ENCODE data around the gene PCSK7.

GRCh38 chr11:117281159-117281558 is 49.3 kb upstream of the PCSK7 start:
- TF ChIP-seq ZNF280D (tag by site-specific recombination; IDR thresholded peaks at IDR 0.05): no peak
- TF ChIP-seq, protein P1, sequence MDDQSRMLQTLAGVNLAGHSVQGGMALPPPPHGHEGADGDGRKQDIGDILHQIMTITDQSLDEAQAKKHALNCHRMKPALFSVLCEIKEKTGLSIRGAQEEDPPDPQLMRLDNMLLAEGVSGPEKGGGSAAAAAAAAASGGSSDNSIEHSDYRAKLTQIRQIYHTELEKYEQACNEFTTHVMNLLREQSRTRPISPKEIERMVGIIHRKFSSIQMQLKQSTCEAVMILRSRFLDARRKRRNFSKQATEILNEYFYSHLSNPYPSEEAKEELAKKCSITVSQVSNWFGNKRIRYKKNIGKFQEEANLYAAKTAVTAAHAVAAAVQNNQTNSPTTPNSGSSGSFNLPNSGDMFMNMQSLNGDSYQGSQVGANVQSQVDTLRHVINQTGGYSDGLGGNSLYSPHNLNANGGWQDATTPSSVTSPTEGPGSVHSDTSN (CRISPR knock-in tag; IDR thresholded peaks at IDR 0.05): no peak
- TF ChIP-seq, protein P2, sequence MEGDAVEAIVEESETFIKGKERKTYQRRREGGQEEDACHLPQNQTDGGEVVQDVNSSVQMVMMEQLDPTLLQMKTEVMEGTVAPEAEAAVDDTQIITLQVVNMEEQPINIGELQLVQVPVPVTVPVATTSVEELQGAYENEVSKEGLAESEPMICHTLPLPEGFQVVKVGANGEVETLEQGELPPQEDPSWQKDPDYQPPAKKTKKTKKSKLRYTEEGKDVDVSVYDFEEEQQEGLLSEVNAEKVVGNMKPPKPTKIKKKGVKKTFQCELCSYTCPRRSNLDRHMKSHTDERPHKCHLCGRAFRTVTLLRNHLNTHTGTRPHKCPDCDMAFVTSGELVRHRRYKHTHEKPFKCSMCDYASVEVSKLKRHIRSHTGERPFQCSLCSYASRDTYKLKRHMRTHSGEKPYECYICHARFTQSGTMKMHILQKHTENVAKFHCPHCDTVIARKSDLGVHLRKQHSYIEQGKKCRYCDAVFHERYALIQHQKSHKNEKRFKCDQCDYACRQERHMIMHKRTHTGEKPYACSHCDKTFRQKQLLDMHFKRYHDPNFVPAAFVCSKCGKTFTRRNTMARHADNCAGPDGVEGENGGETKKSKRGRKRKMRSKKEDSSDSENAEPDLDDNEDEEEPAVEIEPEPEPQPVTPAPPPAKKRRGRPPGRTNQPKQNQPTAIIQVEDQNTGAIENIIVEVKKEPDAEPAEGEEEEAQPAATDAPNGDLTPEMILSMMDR (tag by site-specific recombination; IDR thresholded peaks at IDR 0.05): no peak
- TF ChIP-seq ZNF155 (tag by site-specific recombination; IDR thresholded peaks at IDR 0.05): no peak

Data from HEK293 (cell line).